ENCODE results near the gene KLK15. TPM values are rescaled to one million over a fixed set of nuclear protein-coding genes. Genes with fewer than 3 reads are reported as not detected.

The KLK15 gene
- total and polyA plus RNA-seq, 2 of the 8 experiments (the other 6 are each of a cell fraction or from before 2014, with no cell fraction given): not detected

DNA sequence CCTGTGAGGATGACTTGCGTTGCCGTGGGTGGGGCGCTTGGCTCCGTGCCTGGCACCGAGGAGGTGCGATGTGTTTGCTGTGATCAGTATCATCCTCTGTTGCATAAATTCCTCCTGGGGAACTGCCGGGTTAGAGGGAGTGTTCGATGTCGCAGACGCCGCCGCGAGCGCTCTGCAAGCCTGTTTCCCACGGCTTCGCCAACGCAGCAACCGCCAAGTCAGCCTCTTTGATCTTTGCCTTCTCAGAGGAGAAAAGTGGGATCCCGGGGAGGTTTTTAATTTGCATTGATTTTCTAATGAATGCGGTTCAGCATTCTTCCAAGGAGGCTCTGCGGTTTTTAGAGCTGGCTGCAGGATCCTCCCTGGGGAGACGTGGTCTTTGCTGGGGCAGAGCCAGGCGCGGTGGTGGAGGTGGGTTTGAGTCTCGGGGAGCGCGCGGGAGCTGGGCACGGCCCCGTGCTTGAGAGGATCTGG is 55.5 kb downstream of the KLK15 start:
- Histone ChIP-seq H3K27me3 (replicated peaks in 1 of 4; ENCODE audit: control insufficient read depth in 3 of 4, extremely low read depth in 1 of 4, insufficient read depth in 3 of 4, low read length in 3 of 4) (peaks cover 3 to 53% (median 35%) of the 10 kb centered on the region in 4 experiments), H3K27ac (ENCODE audit: low read depth, low read length) (no peak overlapping the region), H3K23ac (ENCODE audit: insufficient read length) (no peak overlapping the region), H3K9ac (replicated peaks in 1 of 4; ENCODE audit: extremely low read depth in 1 of 4, low read depth in 3 of 4, low read length in 3 of 4) (no peak overlapping the region), H2BK12ac (ENCODE audit: low read depth, low read length) (peak overlapping the region; percentile 50; the same call in 1 of the 2 replicates), H4K91ac (replicated peaks; ENCODE audit: insufficient read length, low read length) (no peak overlapping the region), H2BK20ac (ENCODE audit: low read length) (no peak overlapping the region), H2AK5ac (ENCODE audit: low read depth, low read length) (no peak overlapping the region), H2BK120ac (replicated peaks; ENCODE audit: low read depth, low read length) (no peak overlapping the region), H2BK15ac (ENCODE audit: low read length) (no peak overlapping the region), H3K36me3 (ENCODE audit: control insufficient read depth in 2 of 4, insufficient read depth in 4 of 4, low read length in 3 of 4) (no peaks in the 10 kb centered on the region), H3K4me3 (ENCODE audit: extremely low read depth in 1 of 4, insufficient read depth in 2 of 4, low read depth in 3 of 4, low read length in 4 of 4) (peak overlapping the region in 1 of 4 experiments; percentile 47; a peak in 3 of 8 replicates), H3K4ac (replicated peaks; ENCODE audit: insufficient read length, low read depth, low read length) (no peak overlapping the region), H3K79me2 (ENCODE audit: control insufficient read depth in 1 of 2, insufficient read depth in 2 of 2, low read length in 2 of 2) (no peaks in the 10 kb centered on the region), H3K14ac (ENCODE audit: insufficient read length) (no peak overlapping the region), H3K18ac (ENCODE audit: extremely low read depth, low read length) (no peak overlapping the region; the same call in 1 of the 2 replicates), H3K23me2 (ENCODE audit: low read depth, low read length) (peaks cover 4% of the 10 kb centered on the region; the same call in 1 of the 2 replicates), H3K4me1 (replicated peaks in 1 of 4; ENCODE audit: control insufficient read depth in 3 of 4, insufficient read depth in 4 of 4, low read length in 3 of 4) (peaks cover 2 to 7% (median 4%) of the 10 kb centered on the region in 4 experiments; a peak in 5 of 7 replicates), H4K5ac (ENCODE audit: insufficient read length, low read depth, low read length) (no peak overlapping the region), H3K79me1 (ENCODE audit: low read depth, low read length) (no peaks in the 10 kb centered on the region), H2AFZ (ENCODE audit: low read length) (no peak overlapping the region), H2BK5ac (ENCODE audit: low read depth, low read length) (no peak overlapping the region), H3K4me2 (ENCODE audit: insufficient read depth in 1 of 2, low read depth in 2 of 2, low read length in 2 of 2) (peak overlapping the region; percentile 61 to 62), H3K9me3 (ENCODE audit: insufficient read depth in 2 of 2, low read depth in 1 of 2, low read length in 1 of 2) (no peaks in the 10 kb centered on the region), H3K56ac (replicated peaks; ENCODE audit: insufficient read length, low read depth, low read length) (no peak overlapping the region), H4K20me1 (replicated peaks in 1 of 2; ENCODE audit: control insufficient read depth in 1 of 2, insufficient read depth in 2 of 2, low read length in 2 of 2) (peaks cover 0 to 2% of the 10 kb centered on the region in 2 experiments), H4K8ac (ENCODE audit: extremely low read depth, insufficient read depth, low read length) (no peak overlapping the region)
- WGBS, 2 experiments (ENCODE audit: extremely low coverage in 1 of 2, insufficient coverage in 1 of 2, insufficient read length in 1 of 2, insufficient replicate concordance in 2 of 2, low coverage in 1 of 2, low lambda C conversion rate in 2 of 2, missing lambda C conversion rate in 1 of 2): 5% methylated on average over 27 of the region's 30 CpGs; no CpG with 5 or more reads in 1 of the 2 experiments
- TF ChIP-seq ASH2L (IDR thresholded peaks at IDR 0.05; ENCODE audit: low read length) (peak; percentile 42), NANOG (IDR thresholded peaks at IDR 0.05; ENCODE audit: insufficient read depth, low read depth, low read length, poor library complexity, severe bottlenecking) (peak; percentile 48)
- TF ChIP-seq, protein P1, sequence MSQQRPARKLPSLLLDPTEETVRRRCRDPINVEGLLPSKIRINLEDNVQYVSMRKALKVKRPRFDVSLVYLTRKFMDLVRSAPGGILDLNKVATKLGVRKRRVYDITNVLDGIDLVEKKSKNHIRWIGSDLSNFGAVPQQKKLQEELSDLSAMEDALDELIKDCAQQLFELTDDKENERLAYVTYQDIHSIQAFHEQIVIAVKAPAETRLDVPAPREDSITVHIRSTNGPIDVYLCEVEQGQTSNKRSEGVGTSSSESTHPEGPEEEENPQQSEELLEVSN (IDR thresholded peaks at IDR 0.05): no peak
- ChIA-PET CTCF (ENCODE audit: partially characterized antibody) (interaction anchor here (0.6 to 10.2 kb wide), 14 partner anchors 51 to 291 kb away, joined by 3 to 170 read pairs (median 5); partner anchors contain the start of genes CLEC11A and SHANK1), POLR2A (ENCODE audit: partially characterized antibody) (interaction anchor here (0.9 to 9.7 kb wide), 5 partner anchors 11 to 200 kb away, joined by 3 to 110 read pairs (median 4); partner anchors contain the start of gene ACP4)
- FAIRE-seq (no peak), DNase-seq (ENCODE audit: low read depth in 1 of 2, low spot score in 2 of 2) (no peak)

Measured in H1 (cell line).